NCI-H187 (cell line): ENCODE results near the gene MTFMT.
"Not testable (repeated sequence)": the region's sequence is repeated elsewhere in the genome, so short reads cannot be mapped to it uniquely, and the experiment has no call there.

ENCODE experiments used
- DNase-seq, 2 experiments: peaks; one replicate each; lab custom pipeline; 2025; lab: John Stamatoyannopoulos, UW

MTFMT gene

GRCh38 chr15:65060641-65061397 lies 31.4 kb upstream of the MTFMT start:
- DNase-seq: no peak

DNA sequence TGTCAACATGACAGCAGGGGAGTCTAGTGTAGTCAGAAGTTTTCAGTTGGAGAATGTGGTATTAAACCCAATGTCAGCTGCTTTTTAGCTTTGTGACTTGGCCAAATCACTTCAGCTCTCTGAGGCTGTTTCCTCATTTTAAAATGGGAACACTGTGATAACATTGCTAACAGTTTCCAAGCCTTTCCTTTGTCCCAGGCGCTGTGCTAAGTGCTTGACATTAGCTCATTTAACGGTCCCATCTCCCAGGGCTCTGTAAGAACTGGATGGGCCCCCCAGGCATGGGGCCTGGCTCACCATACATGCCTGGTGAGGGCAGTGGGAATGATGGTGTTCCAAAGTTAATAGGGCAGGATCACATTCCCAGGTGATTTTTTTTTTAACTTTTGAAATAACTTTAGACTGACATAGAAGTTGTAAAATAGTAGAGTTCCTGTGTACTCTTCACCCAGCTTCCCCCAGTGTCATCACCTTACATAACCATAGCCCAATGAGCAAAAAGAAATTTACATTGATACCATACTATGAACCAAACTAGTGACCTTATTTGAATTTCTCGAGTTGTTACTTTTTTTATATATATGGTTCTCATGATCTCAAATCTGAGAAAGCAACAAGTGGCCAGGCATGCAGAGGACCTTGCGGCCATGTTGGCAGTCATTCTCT lies 30.6 kb upstream of the MTFMT start:
- DNase-seq: no peak

DNA sequence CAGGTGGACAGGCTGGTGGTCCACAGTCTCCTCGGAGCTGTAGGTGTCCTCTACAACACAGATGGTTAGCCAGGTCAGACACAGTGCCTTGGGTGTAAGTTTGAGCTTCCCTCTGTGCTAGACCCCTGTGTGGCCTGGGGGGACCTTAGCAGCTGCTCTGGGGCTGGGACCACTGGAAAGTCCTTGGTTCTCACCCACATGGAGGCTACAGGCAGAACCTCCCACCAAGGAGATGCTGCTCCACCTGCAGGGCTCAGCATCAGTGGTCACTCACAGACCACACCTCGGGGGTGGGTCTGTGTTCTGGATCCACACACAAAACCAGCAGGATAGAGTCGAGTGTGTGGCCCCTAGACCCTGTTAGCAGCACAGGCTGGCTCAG lies 29.9 kb upstream of the MTFMT start:
- DNase-seq: no peak

DNA sequence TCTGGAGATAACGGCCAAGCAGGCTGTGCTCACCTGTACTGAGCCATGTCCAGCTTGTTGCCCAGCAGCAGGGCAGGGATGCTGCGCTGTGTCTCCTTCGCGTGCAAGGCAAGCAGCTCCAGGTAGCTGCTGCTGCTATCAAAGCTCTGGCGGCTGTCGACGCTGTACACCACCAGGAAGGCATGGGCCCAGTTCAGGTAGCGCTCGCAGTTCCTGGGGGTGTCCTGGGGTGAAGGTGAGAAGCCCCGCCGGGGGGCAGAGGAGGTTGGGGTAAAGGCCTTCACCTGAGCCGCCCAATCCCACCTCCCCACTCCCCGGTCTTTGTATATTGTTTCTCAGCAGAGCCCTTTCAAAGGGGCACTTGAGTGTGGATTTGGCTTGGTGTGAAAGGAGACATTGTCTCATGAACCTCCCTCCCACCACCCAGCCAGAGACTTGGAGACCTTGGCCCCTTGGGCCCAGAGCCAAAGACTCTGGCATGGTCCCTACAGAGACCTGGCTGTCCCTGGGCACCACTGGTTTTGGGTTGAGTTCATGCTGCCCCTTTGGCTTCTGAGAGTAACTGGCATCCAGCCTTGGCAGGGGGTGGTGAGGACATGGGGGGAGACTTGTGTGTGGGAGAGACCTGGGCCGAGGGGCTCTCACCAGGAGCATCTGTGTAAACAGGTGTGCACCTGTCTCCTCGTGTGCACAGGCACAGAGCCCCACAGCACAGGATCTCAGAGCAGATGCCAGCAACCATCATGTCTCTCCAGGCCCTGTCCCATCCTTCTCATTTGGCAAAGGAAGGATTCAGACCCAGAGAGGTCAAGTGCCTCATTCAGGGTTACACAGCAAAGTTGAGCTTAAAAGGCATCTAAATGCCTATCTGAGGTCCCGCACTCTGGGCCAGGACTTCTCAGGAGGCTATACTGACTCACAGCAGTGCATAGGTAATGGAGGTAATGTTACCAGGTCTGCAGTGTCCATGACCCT lies 29.2 kb upstream of the MTFMT start:
- no peak for DNase-seq

GRCh38 chr15:65057549-65057940 lies 28.1 kb upstream of the MTFMT start:
- no peak for DNase-seq

- DNase-seq: no peak
These were observed 27.6 kb upstream of the MTFMT start for GRCh38 chr15:65056868-65057548.

DNA sequence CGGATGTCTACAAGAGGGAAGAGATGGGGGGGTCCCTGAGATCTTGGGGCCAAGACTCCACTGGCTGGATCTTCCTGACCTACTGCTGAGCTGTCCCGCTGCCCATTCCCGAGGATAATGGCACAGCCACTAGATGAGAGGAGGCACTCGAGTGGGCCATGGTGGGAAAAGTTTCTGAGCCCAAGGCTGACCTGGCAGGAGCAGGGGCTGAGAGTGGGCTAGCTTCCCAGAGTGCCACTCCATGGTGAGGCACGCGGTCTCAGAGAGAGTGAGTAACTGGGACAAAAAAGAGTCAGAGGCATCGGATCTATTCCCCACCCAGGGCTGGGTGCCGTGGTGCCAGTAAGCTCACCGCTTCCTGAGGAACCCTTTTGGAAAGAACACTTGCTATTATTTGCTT lies 26.7 kb upstream of the MTFMT start:
- no peak for DNase-seq

GRCh38 chr15:65055201-65055870 lies 25.9 kb upstream of the MTFMT start:
- no peak for DNase-seq

DNA sequence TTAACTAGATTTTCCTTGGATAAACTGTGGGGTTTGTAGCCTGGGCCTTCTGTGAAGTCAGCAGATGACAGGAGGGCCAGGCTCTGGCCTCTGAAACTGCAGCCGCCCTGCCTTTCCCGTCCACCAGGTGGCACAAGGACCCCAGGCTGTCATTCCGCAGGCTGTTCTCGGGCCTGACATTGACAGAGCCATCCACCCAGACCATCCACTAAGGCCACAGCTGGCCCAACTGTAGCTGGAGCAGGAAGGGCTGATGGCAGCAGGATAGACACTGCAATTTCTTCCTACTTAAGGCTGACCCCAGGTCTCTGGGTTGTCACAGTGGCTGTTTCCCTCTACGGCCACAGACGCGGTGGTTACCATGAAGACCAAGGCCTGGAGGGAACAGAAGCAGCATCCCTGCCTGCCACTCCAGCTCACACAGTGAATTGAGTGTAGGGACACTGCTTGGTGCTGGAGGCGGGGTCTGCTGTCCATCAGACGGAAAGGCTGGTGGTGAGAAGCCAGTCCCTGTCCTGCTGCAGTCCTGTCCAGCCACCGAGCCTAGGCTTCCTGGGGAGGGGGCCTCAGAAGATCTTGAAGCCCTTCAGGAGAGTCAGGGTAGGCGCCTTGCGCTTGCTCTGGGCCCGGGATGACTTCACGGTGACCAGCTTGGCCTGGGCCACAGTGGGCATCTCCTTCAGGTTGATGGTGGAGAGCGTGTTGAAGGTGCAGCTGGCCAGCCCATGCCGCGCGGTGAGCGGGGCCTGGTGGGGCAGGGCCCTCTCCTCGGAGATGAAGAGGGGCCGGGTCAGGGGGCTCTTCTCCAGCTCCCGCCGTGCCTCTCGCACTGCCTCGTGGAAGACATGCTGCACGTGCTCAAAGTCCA lies 25.1 kb upstream of the MTFMT start:
- peak in 1 of 2 experiments; percentile 28 for DNase-seq

GRCh38 chr15:65052956-65053355 lies 23.5 kb upstream of the MTFMT start:
- no peak for DNase-seq

- no peak for DNase-seq
These were observed 21.8 kb upstream of the MTFMT start for GRCh38 chr15:65051266-65051665.

DNA sequence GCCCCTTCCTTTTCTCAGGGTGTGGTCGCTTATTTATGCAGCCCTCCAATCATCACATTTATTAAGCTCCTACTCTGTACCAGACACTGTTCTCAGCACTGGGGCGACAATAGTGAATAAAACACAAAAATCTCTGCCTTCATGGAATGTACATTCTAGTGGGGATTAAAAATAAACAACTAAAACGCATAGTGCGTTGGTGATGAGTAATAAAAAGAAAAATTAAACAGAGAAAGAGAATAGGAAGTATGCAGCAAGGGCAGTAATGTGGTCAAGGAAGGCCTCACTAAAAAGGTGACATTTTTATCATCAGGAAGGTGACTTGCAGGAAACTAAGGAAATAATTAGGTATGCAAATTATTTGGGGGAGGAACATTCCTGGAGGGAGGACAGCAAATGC lies 20.8 kb upstream of the MTFMT start:
- no peak for DNase-seq

DNA sequence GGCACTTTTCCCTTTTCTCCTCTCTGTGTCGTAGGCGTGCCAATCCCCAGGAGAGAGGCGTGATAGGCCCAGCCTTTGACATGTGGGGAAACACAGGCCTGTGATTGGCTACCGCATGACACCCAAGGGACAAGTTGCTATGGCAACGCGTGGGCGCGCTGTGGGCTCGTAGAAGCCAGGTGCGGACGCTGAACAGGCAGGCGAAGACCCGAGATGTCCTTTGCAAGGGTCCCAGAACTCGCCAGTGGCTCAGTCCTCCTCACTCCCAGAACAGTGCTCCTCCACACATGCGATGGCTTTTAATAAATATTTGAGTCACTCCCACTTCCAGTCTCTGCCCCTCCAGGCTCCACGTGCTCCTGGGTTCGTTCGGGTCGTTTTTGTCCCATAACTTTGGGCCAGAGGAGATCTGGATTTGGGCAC lies 20.0 kb upstream of the MTFMT start:
- peak; percentile 72 to 82 for DNase-seq

DNA sequence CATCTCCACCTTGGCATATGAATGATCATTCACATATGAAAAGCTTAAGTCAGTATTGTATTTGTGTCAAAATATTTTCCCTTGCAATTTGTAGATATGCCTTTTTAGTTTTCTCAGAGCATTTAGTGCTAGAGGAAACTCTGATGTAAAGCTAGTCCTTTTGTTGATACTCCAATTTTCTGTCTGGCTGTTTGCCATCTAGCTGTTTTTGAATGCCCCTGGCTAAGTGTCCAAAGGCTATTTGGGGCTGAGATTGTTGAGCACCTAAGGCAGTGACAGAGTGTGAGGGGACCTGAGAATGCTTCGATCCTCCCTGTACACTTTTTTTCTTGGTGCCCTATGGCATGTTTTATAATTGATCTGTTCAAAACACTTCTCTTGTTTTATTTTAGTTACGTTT lies 18.8 kb upstream of the MTFMT start:
- DNase-seq: no peak

DNA sequence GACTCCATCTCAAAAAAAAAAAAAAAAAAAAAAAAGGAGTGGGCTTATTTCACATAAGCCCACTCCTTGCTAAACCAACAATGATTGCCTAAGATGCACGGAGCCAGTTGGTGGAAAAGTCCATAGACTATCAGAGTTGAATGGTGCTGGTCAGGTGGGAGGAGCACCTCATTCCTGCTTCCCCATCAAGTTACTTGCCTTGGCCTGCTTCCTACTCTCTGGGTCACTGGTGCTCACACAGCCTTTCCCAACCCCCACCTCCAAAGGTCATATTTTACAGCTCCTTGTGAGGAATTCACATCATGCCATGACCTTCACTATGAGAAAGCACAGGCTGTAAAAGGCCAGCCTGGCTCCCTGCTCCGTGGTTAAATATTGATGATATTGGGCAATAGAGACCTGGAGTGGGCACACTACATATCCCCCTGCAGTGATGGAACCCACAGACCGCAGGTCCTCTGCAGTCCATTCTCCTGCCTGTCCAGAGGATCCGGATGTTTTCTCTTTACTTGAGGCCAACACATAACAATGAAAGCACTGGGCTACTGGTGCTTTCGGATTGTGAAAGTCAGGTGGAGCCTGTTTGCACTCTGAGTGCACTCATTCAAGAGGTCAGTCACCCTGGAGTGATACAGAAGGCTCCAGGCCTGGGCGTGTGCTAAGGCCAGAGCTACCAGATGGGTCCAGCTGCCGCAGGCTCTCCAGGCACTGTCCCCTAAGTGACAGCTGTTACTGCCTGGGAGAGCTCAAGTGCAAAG lies 15.5 kb upstream of the MTFMT start, which contains the start of gene SLC51B:
SLC51B (plus strand) TSS at position 664 of the 758 bp plus-strand sequence. CDS start 4,618 bp downstream, outside the sequence.
- no peak for DNase-seq

- DNase-seq: not testable (repeated sequence)
These were observed 14.8 kb upstream of the MTFMT start for GRCh38 chr15:65044218-65044617.

GRCh38 chr15:65042776-65043327 lies 13.4 kb upstream of the MTFMT start:
- DNase-seq: no peak

DNA sequence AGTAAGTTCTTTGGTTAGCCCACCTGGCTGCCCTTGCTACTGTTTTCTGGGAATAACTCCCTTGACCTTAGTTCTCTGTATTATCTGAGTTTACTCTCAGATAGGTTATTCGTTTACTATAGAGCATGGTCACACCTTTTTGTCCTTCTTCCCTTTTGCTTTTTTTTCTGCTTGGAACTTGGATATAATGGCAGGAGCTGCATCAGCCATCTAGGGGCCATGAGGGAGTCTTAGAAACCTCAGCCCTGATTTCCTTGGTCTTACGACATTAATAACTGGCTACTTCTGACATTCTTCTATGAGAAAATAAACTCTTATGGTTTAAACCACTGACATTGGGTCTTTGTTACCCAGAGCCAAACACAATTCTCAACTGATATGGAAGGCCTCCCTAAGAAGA lies 12.3 kb upstream of the MTFMT start:
- DNase-seq: no peak

- DNase-seq: no peak
These were observed 11.0 kb upstream of the MTFMT start for GRCh38 chr15:65040461-65040860.
